Stimulated activated CD4-positive, alpha-beta T cell treated with anti-CD3 and anti-CD28 coated beads, Interleukin-15, amount 100 ng/mL, for 24 hours (primary cell): ENCODE measurements around the gene AHCY.
"Not testable (repeated sequence)": the region's sequence is repeated elsewhere in the genome, so short reads cannot be mapped to it uniquely, and the experiment has no call there.

Experiments
- DNase-seq: peaks from one replicate; pipeline ENCODE4 v3.0.0-alpha.2; 2020

The AHCY gene

GRCh38 chr20:34252431-34253086 is 50.6 kb downstream of the AHCY start:
- DNase-seq = not testable (repeated sequence)

- no peak for DNase-seq
Observed at GRCh38 chr20:34251619-34252018, 51.5 kb downstream of the AHCY start.

GRCh38 chr20:34250005-34250404 is 53.1 kb downstream of the AHCY start:
- DNase-seq = no peak

- DNase-seq = no peak
Observed at GRCh38 chr20:34249291-34249690, 53.9 kb downstream of the AHCY start.

- no peak for DNase-seq
Observed at GRCh38 chr20:34246126-34246626, 57.0 kb downstream of the AHCY start.

- DNase-seq = no peak
Observed at GRCh38 chr20:34243377-34243776, 59.8 kb downstream of the AHCY start.

GRCh38 chr20:34242879-34243278 is 60.3 kb downstream of the AHCY start:
- no peak for DNase-seq

GRCh38 chr20:34242015-34242414 is 61.1 kb downstream of the AHCY start:
- not testable (repeated sequence) for DNase-seq

- no peak for DNase-seq
Observed at GRCh38 chr20:34240693-34241615, 62.2 kb downstream of the AHCY start, which contains the start of gene ASIP. TSS of gene ASIP (plus strand) at chr20:34241423. CDS start at chr20:34260375, 18,952 bp downstream.

GRCh38 chr20:34240121-34240520 is 63.0 kb downstream of the AHCY start:
- no peak for DNase-seq

GRCh38 chr20:34237942-34238341 is 65.2 kb downstream of the AHCY start:
- no peak for DNase-seq

- no peak for DNase-seq
Observed at GRCh38 chr20:34235875-34236274, 67.3 kb downstream of the AHCY start.

- no peak for DNase-seq
Observed at GRCh38 chr20:34233687-34234086, 69.5 kb downstream of the AHCY start.

- no peak for DNase-seq
Observed at GRCh38 chr20:34232494-34233087, 70.6 kb downstream of the AHCY start.

- no peak for DNase-seq
Observed at GRCh38 chr20:34231634-34232033, 71.5 kb downstream of the AHCY start.
